Measurements from ENCODE around the gene AP4S1.

Gene AP4S1

GRCh38 chr14:31025367-31026076, at the start of gene AP4S1 (continued):
- TF ChIP-seq ZNF639 (tag by site-specific recombination; IDR thresholded peaks at IDR 0.05): peak; percentile 63; the same call in 1 of the 2 replicates
- peak; percentile 89 for TF ChIP-seq GLIS2 (tag by site-specific recombination; IDR thresholded peaks at IDR 0.05)
- TF ChIP-seq KLF8 (tag by site-specific recombination; IDR thresholded peaks at IDR 0.05): 0 out of 2 replicates have a peak, but pooled peaks have one; percentile 3
- TF ChIP-seq ZNF280D (tag by site-specific recombination; IDR thresholded peaks at IDR 0.05): no peak
- TF ChIP-seq ZNF518A (tag by site-specific recombination; conservative IDR thresholded peaks at IDR 0.05; ENCODE audit: low read depth): no peak
- TF ChIP-seq ZNF335 (tag by site-specific recombination; conservative IDR thresholded peaks at IDR 0.05): peak; percentile 92
- TF ChIP-seq REPIN1 (tag by site-specific recombination; IDR thresholded peaks at IDR 0.05; ENCODE audit: low read depth): no peak
- TF ChIP-seq BCL6B (tag by site-specific recombination; IDR thresholded peaks at IDR 0.05): no peak
- TF ChIP-seq ZNF549 (tag by site-specific recombination; IDR thresholded peaks at IDR 0.05): no peak
- TF ChIP-seq ZNF341 (tag by site-specific recombination; IDR thresholded peaks at IDR 0.05; ENCODE audit: low read depth): peak; percentile 72
- no peak for TF ChIP-seq ZNF621 (tag by site-specific recombination; IDR thresholded peaks at IDR 0.05)
- TF ChIP-seq ZNF626 (tag by site-specific recombination; IDR thresholded peaks at IDR 0.05): no peak
- TF ChIP-seq ZNF114 (tag by site-specific recombination; IDR thresholded peaks at IDR 0.05): no peak
- TF ChIP-seq ZNF596 (tag by site-specific recombination; IDR thresholded peaks at IDR 0.05): no peak
- peak; percentile 17; the same call in 1 of the 2 replicates for TF ChIP-seq ZNF561 (tag by site-specific recombination; IDR thresholded peaks at IDR 0.05; ENCODE audit: borderline replicate concordance)

All from HEK293 (cell line).